SW 1271 (cell line): ENCODE data around the gene CHD1.

Experiments
- DNase-seq, 2 experiments: peaks; one replicate each; lab custom pipeline; 2025; lab: John Stamatoyannopoulos, UW

Gene CHD1

DNA sequence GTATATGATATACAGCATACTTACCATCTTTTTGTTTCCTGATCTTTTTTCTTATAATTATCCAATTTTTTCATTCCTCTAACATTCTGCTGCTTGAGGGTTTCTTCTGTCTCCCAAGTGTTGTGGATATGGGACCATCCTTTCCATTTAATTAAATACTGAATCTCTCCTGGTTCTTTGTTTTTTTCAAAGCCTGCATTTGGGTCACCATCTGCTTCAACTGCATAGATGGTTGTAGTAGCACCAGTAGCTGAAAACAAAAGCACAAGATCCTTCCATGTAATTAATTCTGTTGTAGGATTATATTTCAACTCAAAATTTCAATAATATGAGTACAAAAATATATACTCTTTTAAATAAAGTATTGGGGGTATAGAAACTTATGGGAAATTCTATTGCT is 29.4 kb downstream of the CHD1 start:
- no peak for DNase-seq

DNA sequence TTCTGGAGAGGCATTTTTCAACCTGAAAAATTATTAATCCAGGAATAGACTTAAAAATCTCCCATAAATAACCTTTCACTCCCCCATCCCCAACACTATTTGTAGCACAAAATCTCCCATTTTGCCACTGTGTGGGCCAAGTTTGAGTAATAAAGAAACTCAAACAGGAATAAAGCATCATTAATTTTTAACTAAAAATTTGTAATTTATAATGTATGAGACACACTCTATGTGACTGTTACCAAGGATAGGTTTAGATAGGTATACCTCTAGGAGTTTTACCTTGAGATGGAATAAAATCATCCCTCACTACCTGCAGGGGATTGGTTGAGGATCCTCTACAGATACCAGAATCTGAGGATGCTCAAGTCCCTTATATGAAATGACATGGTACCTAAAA is 30.1 kb downstream of the CHD1 start:
- DNase-seq = no peak

DNA sequence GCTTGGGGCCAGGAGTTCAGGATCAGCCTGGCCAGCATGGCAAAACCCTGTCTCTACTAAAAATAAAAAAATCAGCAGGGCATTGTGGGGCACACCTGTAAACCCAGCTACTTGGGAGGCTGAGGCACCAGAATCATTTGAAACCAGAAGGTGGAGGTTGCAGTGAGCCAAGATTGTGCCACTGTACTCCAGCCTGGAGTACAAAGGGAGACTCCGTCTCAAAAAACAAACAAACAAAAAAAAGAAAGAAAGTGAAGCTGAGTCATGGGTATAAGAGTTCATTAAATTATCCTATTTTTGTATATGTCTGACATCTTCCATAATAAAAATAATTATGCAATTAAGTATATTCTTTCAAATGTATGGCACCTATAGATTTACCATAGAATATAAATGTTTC is 37.2 kb downstream of the CHD1 start:
- DNase-seq = no peak

GRCh38 chr5:98880598-98880997 is 48.2 kb downstream of the CHD1 start:
- no peak for DNase-seq

DNA sequence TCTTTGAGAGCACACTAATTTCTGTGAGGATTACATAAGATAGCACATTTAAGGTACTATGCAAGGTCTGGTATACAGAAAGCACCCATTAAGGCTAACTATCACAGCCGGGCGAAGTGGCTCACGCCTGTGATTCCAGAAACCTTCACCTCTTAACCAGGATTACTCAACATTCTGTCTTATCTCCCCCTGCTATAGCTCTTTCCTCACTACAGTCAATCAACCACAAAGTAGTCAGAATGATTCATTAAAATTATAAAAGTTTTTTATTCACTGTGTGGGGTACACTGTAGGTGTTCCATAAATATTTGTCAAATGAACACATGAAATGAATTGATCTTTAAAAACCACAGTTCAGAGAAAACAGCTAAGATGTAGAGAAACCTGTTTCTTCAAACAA is 48.7 kb downstream of the CHD1 start:
- no peak for DNase-seq

DNA sequence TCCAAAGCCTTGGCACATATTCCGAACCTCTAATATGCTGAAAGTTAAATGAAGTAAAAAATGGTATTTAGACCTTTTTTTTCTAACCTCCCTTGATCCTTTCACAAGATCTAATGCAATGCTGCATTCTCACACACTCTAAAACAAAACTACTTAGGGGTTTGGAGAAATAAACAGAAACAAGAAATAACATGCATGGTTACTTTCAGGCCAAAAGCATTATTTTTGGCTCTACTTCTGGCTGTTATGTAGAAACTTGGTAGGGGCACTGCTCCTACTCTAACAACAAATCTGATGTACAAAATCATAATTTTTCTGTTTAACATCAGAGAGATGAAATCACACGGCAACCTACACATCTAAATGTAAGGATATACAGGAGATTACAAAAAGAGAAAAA is 51.2 kb downstream of the CHD1 start:
- DNase-seq = no peak

- no peak for DNase-seq
Observed at GRCh38 chr5:98872674-98873073, 56.1 kb downstream of the CHD1 start.

DNA sequence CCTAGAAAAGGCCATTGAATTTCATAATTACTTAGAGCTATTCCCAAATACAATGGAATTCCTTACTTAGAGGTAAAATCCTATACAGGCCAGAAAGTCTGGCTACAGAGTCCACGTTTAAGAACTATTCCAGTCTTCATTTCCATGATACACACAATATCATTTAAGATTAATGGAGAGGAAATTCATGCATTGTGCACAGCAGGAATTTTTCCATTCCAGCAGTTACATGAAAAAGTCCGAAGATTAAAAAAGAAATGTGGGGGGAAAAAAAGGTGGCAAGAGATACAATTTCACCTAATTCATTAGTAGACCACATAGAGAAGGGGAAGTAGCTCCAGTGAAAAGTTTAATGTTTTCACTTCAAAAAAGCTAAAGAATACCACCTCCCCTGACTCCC is 63.1 kb downstream of the CHD1 start:
- no peak for DNase-seq

- no peak for DNase-seq
Observed at GRCh38 chr5:98847054-98847453, 81.8 kb downstream of the CHD1 start.

- DNase-seq = no peak
Observed at GRCh38 chr5:98846520-98846919, 82.3 kb downstream of the CHD1 start.

DNA sequence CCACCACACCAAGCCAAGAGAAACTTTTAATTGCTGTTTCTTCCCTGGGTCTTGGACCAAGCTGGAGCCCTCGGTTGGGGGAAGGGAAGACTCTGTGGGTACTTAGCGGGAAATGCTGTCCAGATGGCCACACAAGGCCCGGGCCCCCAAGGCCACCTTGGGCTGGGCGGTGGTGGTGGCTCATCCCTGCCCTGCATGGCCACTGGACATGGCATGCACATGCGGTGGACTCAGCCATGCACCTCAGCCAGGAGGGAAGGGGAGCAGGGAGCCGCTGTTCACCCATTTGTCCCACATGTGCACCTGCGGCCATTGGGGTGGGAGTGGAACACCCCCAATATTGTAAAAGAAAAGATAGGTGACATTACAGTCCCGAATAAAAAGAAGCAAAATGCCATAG is 82.9 kb downstream of the CHD1 start:
- DNase-seq = no peak

DNA sequence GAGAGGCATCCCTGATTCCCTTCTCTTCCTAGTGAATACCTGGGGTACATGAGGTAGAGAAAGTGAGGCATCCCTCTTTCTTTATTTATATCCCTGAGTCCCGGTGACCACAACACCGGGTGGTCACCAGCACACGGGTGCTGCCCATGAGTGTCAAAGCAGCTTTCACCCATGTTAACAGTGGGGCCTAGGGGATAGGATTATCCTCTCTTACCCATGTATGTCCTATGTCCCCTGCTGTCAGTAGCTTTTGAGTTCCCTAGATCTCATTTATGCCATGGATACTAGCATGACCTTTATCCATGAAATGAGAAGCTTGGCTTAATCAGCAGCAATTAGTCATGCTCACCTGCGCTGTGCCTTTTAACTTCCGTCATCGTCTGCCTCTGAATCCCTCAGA is 83.9 kb downstream of the CHD1 start:
- DNase-seq = no peak

DNA sequence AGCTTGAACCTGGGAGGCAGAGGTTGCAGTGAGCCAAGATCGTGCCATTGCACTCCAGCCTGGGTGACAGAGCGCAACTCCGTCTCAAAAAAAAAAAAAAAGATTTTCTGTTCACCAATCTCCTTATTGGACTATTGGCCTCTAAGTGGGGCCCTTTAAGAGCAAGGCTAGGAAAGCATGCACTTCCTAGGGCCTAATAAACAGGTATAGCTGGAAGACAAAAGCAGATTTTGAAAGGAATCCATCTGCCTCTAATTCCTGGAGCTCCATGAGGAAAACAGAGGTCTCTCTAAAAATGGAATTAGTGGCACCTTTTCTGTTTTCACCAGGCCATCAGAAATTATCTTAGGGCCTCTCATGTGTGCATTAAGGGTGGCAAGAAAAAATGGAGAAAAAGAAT is 85.3 kb downstream of the CHD1 start:
- DNase-seq = no peak

GRCh38 chr5:98840946-98841345 is 87.9 kb downstream of the CHD1 start:
- no peak for DNase-seq

DNA sequence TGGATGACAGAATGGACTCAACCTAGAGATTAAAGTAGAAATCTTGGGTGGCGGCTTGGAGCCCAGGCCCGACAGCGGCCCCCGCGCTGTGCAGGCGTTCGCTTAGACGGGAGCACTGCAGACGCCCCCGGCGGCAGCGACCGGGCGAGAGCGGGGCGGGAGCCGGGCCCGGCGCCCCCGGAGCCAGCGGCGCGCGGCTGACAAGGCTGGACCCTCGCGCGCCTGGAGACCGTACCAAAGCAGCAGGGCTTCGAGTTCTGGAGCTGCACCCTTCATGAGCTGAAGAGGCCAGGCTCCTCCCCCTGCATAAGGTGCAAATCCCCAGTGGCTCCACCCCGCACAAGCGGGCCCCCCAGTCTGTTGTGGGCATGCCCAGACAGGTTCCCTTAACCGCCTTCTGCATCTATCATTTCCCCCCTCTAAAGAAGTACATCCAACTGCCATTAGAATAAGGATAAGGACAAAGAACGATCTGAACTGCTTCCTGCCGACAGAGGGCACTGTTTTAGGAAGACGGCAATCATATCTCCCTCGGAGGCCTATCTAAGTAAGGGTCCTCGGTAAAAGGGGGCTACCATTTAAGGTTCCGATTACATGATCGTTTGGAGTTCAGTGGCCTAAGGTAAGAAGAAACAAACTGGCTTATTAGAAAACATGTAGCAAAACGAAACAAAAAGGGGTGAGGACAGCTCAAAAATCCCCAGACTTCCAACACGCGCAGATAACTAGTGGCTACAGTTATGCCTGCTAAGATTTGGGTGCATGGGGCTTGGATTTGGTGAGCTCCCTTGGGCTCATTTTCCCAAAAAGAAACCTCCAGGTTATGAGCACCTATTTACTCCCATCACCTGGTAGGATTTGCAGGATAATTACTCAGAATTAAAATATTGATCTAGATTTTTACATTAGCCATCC is 89.1 kb downstream of the CHD1 start:
- no peak for DNase-seq

GRCh38 chr5:98836175-98836574 is 92.6 kb downstream of the CHD1 start:
- DNase-seq = no peak

- DNase-seq = no peak
Observed at GRCh38 chr5:98827588-98828284, 101.1 kb downstream of the CHD1 start.

- DNase-seq = peak; percentile 4 to 59
Observed at GRCh38 chr5:98827161-98827560, 101.6 kb downstream of the CHD1 start.

GRCh38 chr5:98825582-98826375 is 103.0 kb downstream of the CHD1 start:
- no peak for DNase-seq

DNA sequence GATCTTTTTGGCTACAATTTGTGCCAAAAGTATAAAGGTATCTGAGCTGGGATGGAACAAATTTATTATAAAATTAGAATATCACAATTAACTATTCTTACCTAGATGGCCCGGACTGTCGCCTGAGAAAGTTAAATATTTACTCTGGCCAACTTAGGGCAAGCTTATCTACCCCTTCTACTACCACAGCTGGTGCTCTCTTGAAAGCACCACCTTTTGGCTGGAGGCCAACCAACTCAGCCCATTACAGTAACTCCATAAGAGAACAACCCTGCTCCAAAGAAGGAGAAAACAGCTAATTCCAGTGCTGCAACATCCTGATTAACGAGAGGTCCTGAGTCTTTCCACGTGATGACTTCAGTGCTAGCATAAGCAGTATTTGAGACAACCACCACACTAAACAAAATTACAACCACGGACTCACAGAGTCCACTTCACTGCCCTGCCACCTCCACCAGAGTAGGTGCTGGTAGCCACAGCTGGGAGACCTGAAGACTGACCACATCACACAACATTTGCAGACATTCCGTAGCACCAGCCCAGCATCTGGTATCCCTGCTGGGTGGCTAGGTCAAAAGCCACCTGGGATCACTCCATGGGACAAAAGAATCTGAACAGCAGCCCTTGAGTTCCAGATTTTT is 112.1 kb downstream of the CHD1 start:
- no peak for DNase-seq

GRCh38 chr5:98813755-98814154 is 115.1 kb downstream of the CHD1 start:
- DNase-seq = no peak

DNA sequence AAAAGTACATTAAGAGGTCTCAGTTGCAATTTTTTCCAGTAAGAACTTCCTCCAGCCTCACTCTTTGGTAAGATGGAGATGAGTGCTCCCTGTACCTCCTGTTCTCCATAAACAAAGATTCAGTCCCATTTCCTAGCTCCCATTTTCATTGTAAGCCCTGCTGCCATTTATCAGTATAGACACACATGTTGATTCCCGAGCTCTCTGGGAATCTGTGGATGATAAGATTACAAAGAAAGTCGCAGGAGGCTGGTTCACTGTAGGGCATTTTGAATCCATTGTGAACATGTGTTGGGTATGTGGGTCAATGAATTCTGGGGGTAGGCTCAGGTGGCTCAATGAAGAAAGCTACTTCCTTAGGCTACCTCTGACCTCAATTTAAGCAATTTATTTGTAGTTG is 118.6 kb downstream of the CHD1 start:
- no peak for DNase-seq
